Choroid plexus epithelial cell (primary cell): ENCODE results near the gene NXPH2.

ENCODE experiments used
- DNase-seq: peaks from one replicate; pipeline ENCODE4 v3.0.0-alpha.2; 2010; ENCODE audit warnings: low read depth
- H3K4me3 ChIP-seq: 2 replicates; pipeline ENCODE4 v1.5.1; 2011; ENCODE audit warnings: low read depth, mild to moderate bottlenecking, control low read depth, low read length, moderate library complexity
- TF ChIP-seq, protein P1 (sequence below): conservative IDR thresholded peaks from 2 replicates; pipeline ENCODE4 v1.5.1; 2011; ENCODE audit warnings: low read depth, mild to moderate bottlenecking, control low read depth, inconsistent platforms, low read length, moderate library complexity

Gene NXPH2

DNA sequence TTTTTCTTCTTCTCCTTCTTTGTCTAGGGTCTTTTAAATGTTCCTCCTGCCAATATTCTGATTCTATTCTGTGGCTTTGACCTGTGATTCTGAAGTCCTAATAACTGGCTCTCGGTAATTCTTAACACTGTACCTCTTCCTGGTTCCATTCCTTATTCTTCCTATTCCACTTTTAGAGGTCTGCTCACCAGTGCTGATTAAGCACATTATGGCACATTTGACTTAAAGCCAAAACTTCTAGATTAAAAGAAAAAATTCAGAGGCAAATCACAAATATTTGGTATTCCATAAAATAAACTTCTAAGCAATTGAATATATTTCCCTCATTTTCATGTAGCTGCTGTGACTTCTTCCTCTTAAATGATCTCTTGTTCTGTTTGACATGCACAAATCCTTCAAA is 47.5 kb downstream of the NXPH2 start:
- H3K4me3 ChIP-seq: no peak overlapping the region
- TF ChIP-seq, protein P1, sequence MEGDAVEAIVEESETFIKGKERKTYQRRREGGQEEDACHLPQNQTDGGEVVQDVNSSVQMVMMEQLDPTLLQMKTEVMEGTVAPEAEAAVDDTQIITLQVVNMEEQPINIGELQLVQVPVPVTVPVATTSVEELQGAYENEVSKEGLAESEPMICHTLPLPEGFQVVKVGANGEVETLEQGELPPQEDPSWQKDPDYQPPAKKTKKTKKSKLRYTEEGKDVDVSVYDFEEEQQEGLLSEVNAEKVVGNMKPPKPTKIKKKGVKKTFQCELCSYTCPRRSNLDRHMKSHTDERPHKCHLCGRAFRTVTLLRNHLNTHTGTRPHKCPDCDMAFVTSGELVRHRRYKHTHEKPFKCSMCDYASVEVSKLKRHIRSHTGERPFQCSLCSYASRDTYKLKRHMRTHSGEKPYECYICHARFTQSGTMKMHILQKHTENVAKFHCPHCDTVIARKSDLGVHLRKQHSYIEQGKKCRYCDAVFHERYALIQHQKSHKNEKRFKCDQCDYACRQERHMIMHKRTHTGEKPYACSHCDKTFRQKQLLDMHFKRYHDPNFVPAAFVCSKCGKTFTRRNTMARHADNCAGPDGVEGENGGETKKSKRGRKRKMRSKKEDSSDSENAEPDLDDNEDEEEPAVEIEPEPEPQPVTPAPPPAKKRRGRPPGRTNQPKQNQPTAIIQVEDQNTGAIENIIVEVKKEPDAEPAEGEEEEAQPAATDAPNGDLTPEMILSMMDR: no peak
- DNase-seq: no peak

- TF ChIP-seq, protein P1: no peak
- H3K4me3 ChIP-seq: no peak overlapping the region
- no peak for DNase-seq
These were observed 49.6 kb downstream of the NXPH2 start for GRCh38 chr2:138730497-138731030.

DNA sequence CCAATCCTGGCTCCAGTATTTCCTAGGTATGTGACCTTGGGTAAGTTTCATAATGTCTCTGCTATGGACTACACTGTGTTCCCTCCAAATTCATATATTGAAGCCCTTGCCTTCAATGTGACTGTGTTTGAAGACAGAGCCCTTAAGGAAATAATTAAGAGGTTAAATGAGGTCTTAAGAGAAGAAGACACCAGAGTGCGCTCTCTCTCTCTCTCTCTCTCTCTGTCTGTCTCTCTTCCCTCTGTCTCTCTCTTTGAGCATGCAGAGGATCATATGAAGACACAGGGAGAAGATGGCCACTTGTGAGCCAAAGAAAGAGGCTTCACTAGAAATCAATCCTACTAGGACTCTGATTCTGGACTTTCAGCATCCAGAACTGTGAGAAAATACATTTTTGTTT is 52.2 kb downstream of the NXPH2 start:
- no peak for DNase-seq
- TF ChIP-seq, protein P1: no peak
- H3K4me3 ChIP-seq: no peak overlapping the region

GRCh38 chr2:138726681-138727080 is 53.5 kb downstream of the NXPH2 start:
- TF ChIP-seq, protein P1: no peak
- DNase-seq: no peak
- no peak overlapping the region for H3K4me3 ChIP-seq

- TF ChIP-seq, protein P1: no peak
- no peak overlapping the region for H3K4me3 ChIP-seq
- DNase-seq: no peak
These were observed 55.3 kb downstream of the NXPH2 start for GRCh38 chr2:138724729-138725459.

DNA sequence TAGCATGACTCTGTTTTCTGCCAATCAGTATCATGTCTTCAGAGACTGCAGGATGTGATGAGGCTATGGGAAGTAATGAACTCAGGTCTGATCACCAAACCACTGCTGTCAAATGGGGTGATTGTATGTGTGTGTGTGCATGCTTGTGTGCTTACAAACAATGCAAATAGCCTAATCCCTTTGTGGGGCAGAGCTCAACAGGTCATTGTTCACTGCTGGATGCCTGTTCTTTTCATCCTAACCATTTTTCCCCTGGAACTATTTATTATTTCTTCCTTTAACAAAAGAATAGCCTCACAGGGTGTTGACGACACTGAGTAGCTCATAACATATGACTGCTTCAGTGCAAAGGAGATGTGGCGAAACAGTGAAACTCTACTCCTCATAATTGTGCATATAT is 55.9 kb downstream of the NXPH2 start:
- H3K4me3 ChIP-seq: no peak overlapping the region
- TF ChIP-seq, protein P1: no peak
- DNase-seq: no peak

DNA sequence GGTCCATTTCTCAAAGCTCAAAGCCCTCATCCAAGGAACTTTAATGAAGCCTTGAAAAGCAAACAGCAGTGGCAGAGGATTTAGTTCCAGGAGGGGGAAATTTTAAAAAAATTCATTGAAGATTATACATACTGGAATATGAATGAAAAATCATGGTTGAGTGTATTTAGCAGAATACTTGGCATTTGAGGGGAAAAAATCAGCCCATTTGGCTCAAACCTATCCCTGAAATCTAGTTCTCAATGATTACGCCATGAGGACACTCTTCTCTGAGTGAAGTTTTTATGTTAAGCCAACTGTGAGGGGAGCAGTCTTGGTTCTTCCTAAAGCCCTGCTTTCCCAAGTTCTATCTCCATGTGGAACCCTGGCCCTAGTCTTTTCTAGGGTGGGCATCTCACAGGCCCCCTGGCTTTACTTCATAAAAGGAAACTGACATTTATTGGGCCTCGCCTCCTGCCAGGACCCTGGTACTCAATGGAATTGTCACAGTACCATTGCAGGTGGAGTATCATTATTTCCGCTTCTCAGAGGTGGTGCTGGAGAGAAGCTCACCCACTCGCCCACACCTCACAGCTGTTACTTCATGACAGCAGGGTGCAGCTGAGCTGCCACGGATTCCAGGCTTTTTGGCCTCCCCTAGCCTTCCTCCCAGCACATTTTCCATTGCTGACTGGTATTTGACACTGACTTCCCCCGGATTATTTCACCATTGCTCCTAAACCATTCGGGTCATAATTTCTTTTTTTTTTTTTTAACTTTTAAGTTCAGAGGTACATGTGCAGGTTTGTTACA is 56.8 kb downstream of the NXPH2 start:
- H3K4me3 ChIP-seq: no peak overlapping the region
- TF ChIP-seq, protein P1: no peak
- no peak for DNase-seq
